Mammary epithelial cell (primary cell): Measurements from ENCODE around the gene NOMO2.
"Not testable (repeated sequence)": the region's sequence is repeated elsewhere in the genome, so short reads cannot be mapped to it uniquely, and the experiment has no call there.

Experiments
- CTCF ChIP-seq, 2 donors: IDR thresholded peaks in 1 of 2; conservative IDR thresholded peaks in 1 of 2; 2 replicates each; pipeline ENCODE4 v1.5.1; 2011 to 2012; ENCODE audit warnings: inconsistent platforms in 2 of 2, low read length in 2 of 2, mild to moderate bottlenecking in 2 of 2, control low read depth in 1 of 2, low read depth in 1 of 2; ENCODE audit not compliant: insufficient read depth in 1 of 2; ENCODE audit errors: extremely low read depth in 1 of 2
- EZH2 ChIP-seq: IDR thresholded peaks from 2 replicates; pipeline ENCODE4 v1.6.1; 2012; ENCODE audit warnings: low read length, inconsistent platforms, borderline replicate concordance

GRCh38 chr16:18595796-18596195 lies 33.9 kb upstream of the NOMO2 start:
- TF ChIP-seq CTCF (conservative IDR thresholded peaks at IDR 0.05 in 1 of 2, IDR thresholded peaks at IDR 0.05 in 1 of 2; ENCODE audit: extremely low read depth in 1 of 2, insufficient read depth in 1 of 2, low read depth in 1 of 2, low read length in 2 of 2); EZH2: not testable (repeated sequence)
